VCaP (cell line): ENCODE data around the gene TMEM106B.
"Not testable (repeated sequence)": the region's sequence is repeated elsewhere in the genome, so short reads cannot be mapped to it uniquely, and the experiment has no call there.

Source experiments
- H3K27ac ChIP-seq: fragments of 450-650 bp; 2 replicates; pipeline ENCODE4 v1.5.1; 2017
- CTCF ChIP-seq: fragments of 450-650 bp; conservative IDR thresholded peaks from 2 replicates; pipeline ENCODE4 v1.5.1; 2017; ENCODE audit warnings: mild to moderate bottlenecking, moderate library complexity

The TMEM106B gene

GRCh38 chr7:12211054-12211710, at the start of gene TMEM106B:
TSS of gene TMEM106B (plus strand) at chr7:12211294. CDS start at chr7:12214811, 3,517 bp downstream.
- peak; percentile 45 for TF ChIP-seq CTCF

GRCh38 chr7:12162415-12163113, 48.5 kb upstream of the TMEM106B start:
- no peak for TF ChIP-seq CTCF
- no peak overlapping the region for H3K27ac ChIP-seq

More at GRCh38 chr7:12211054-12211710, at the start of gene TMEM106B:
- H3K27ac ChIP-seq: peak within 1 kb of the TSS; percentile 96

- H3K27ac ChIP-seq: not testable (repeated sequence)
Measured at GRCh38 chr7:12168065-12168464, 43.0 kb upstream of the TMEM106B start.

GRCh38 chr7:12169981-12170820, 40.9 kb upstream of the TMEM106B start:
- H3K27ac ChIP-seq: not testable (repeated sequence)

- no peak overlapping the region for H3K27ac ChIP-seq
- TF ChIP-seq CTCF: no peak
Measured at GRCh38 chr7:12173671-12174070, 37.4 kb upstream of the TMEM106B start.

GRCh38 chr7:12174931-12175330, 36.2 kb upstream of the TMEM106B start:
- H3K27ac ChIP-seq: no peak overlapping the region
- no peak for TF ChIP-seq CTCF

GRCh38 chr7:12178317-12178716, 32.8 kb upstream of the TMEM106B start:
- TF ChIP-seq CTCF: no peak
- no peak overlapping the region for H3K27ac ChIP-seq

GRCh38 chr7:12194426-12194825, 16.7 kb upstream of the TMEM106B start:
- no peak for TF ChIP-seq CTCF
- H3K27ac ChIP-seq: no peak overlapping the region
